GM18502 (cell line): ENCODE results near the gene SLC22A5.
"Not testable (repeated sequence)": the region's sequence is repeated elsewhere in the genome, so short reads cannot be mapped to it uniquely, and the experiment has no call there.

Experiments
- ATAC-seq: cut with Tn5 transposase; IDR thresholded peaks from one replicate; pipeline ENCODE4 v1.9.1; 2021; ENCODE audit warnings: mild to moderate bottlenecking; ENCODE audit not compliant: unreplicated experiment, poor library complexity

Gene SLC22A5

DNA sequence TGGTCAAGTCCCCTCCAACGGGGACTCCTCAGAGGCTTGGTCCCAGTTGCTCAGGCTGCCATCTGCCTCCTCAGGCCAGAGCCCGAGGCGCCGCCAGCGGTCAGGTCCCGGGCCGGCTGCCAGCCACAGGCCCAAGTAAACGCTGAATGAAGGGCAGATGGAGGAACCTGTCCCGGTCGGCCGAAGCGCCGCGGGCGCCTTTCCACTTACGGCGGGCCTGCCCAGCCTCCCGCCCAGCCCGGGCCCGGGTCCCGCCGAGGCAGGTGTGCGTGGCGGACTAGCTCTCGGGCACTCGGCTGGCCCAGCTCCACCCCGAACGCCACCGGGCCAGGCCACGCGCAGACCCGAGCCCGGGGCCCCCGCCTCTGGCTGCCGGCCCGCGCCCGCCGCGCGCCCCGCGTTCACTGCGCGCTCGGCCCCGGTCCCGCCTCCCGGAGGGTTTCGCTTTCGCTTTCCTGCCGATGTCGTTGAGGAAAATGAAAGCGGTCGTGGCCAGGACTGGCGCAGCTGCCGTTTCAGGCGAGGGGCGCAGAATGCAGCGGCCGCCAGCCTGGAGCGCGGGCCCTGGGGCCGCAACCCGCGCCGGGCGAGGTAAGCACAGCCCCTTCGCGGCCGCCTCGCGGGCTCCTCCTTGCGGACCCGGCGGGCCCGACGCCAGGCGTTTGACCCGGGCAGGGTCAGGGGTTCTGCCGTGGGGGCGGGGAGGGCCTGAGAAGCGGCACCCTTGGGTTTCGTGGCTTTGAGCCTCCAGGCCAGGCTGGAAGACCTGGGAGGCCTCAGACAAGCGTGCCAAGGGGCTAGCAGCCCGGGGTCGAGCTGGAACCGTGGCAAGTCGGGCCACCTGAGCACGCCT is 41.2 kb downstream of the SLC22A5 start:
- peak; percentile 69 for ATAC-seq

DNA sequence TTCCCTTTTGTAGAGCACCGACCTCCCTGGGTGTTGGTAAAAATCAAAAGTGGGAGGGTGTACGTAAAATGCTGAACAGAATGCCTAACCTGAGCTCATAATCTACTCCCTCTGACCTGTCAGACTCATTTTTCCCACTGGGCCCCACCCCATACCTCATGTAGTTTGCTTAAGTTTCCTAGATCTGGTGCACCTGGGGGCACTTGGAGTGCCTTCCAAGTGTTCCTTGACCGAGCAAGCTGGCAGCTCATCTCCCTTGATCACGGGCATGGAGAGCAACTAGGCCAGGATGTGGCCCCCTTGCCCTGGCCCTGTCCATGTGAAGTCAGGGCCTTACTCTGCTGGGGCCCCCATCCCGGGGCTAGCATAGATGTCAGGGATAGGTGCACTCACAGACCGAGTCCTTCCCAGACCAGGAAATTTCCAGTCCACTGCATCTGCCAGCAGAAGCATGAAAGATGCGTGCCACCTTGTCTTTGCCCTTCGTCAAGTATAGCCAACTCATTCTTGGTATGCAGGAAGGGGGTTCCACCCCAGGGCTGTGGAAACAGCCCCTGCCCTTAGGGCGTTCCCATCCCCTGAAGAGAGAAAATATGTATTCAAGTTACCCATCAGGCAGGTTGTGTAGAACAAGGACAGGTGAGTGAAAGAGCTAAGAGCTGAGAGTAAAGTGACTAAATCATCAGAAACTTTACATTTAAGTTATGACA is 41.9 kb downstream of the SLC22A5 start:
- no peak for ATAC-seq

DNA sequence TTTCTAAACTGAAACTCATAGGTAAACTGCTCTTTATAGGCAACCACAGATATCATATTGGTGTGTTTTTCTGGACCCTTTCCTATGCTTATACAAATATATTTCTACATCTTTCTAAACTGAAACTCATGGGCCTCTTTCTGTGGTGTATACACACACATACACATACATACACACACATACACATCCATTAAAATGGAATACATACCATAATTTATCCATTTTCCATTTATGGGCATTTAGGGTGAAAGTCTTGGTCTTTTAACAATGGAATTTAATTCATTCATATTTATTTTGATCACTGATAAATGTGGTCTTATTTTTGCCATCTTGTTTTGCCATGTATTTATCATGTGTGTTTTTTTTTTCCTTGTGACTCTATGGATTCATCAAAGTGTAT is 44.1 kb downstream of the SLC22A5 start:
- ATAC-seq = no peak

DNA sequence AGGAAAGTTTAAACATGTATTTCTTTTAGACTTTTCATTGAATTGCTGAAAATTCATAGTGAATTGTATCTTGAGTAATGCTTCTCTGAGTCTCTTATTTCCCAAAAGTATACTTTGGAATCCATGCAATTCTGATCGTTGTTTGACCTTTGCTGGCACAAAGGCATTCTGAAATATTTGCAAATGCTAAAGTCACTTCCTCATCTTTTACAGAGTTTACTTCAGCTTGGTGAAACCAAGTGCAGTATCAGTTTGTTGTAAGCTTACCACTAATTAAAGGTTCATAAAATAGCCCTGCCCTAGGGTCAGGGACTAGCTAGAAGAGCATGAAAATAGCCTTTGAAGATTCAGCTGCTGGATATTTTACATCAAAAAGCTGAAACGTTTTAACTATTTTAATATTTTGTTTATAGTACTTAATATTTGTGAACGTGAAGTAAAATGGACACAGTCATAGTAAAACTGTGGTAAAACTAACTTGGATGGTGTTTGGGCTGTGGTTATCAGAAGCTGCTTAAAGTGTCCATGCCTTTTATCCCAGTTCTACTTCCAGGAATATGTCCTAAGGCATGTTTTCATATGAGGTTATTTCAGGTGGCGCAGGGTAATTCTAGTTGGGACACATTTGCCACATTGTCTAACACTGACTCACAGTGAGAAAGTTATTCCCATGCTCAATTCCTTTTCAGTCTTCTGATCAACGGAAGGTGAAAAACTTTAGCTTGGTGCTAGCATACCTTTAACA is 45.3 kb downstream of the SLC22A5 start:
- peak; percentile 25 for ATAC-seq

DNA sequence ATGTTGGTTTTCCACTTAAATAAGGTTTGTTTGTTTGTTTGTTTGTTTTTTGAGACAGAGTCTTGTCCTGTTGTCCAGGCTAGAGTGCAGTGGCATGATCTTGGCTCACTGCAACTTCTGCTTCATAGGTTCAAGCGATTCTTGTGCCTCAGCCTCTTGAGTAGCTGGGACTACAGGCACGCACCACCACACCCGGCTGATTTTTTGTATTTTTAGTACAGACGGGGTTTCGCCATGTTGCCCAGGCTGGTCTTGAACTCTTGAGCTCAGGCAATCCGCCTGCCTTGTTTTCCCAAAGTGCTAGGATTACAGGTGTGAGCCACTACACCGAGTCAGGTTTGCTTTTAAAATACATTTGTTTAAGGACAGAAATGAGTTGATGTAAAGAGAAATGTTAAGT is 46.0 kb downstream of the SLC22A5 start:
- ATAC-seq = not testable (repeated sequence)

DNA sequence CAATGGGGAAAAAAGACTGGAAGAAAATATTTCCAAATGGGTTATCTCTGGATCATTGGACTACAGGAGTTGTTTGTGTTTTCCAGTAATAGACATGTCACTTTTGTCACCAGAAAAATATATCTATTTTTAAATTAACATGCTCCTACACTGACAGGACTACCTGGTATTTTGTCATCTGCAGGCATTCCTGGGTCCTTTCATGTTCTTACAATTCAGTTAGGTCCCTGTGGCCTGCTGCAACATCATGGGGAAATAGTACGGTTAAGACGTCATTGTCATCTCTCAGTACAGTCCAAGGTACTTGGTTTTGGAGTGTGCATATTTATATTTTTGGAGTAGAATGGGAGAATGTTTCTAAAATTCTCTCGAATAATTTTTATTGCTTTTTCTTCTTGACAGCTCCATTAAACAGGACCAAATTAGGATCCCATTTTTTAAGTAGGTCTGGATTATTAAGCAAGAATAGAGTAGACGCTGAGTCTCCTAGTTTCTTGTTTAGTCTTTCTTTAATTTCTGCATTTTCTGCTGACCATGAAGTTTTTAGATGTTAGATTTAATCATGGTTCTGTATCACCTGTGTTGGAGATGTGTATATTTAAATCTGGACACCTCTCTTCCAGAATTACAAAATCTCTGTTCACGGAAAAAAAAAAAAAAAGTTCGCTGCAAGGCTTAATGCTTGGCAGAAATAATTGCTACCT is 46.9 kb downstream of the SLC22A5 start:
- ATAC-seq = no peak

DNA sequence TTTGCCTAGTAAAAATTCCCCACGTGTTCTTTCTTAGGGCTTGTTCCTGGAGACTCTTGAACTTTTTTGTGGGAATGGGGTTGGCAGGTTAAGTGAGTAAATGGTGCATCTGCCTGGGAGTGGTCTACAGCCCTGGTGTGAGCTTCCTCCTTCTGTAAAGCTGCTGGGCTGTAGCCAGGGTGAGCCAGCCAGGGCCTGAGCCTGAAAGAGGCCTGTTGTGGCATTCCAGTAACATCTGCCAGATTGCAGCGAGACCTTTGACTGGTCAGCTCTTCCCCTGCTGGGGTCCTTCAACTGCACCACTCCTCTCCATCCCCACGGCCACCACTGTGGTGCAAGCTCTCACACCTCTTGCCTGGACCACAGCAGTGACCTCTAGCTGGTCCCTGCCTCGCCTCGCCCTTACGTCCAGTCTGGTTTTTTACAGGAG is 47.5 kb downstream of the SLC22A5 start:
- ATAC-seq = no peak

DNA sequence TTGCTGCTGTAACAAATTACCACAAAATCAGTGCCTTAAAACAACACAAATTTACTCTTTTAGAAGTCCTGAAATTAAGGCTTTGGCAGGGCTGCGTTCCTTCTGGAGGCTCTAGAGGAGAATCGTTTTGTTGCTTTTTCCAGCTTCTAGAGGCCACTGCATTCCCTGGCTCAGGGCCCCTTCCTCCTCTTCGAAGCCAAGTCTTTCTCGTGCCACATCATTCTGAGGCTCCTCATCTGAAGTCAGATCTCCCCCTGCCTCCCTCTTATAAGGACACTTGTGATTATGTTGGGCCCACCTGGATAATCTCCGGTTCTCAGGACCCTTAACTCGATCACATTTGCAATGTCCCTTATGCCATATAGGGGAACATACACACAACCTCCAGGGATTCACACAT is 48.0 kb downstream of the SLC22A5 start:
- no peak for ATAC-seq

DNA sequence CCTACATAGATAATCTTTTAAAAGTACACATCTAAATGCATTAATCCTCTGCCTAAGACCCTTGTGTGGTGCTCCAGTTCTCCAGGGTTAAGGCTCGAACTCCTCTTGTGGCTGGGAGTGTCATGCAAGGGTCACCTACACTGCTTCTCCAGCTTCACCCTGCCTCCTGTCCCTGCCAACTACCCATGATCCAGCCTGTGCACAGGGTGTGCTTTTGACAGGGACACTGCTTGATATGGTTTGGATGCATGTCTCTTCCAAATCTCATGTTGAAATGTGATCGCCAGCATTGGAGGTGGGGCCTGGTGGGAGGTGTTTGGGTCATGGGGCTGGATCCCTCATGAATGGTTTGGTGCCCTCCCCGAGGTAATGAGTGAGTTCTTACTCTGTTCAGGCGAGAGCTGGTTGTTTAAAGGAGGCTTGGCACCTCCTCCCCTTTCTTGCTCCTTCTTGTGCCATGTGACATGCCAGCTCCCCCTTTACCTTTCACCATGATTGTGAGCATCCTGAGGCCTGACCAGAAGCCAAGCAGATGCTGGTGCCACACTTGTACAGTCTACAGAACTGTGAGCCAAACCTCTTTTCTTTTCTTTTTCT is 48.5 kb downstream of the SLC22A5 start:
- no peak for ATAC-seq

DNA sequence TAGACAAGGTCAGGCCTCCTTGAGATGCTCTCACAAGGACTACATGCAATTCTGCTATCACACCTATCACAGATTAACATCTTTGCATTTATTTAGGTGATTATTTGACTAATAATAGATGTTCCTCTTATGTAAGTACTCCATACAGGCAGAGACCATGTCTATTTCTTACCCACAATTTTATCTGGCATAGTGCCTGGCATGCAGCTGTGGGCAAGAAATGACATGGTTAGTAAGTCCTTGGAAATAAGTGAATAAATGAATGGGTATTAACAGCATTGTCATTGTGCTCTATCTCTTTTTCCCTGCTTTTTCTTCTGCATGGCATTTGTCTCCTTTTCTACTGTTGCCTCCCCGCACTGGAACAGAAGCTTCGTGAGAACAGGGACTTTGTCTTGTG is 49.4 kb downstream of the SLC22A5 start:
- no peak for ATAC-seq

DNA sequence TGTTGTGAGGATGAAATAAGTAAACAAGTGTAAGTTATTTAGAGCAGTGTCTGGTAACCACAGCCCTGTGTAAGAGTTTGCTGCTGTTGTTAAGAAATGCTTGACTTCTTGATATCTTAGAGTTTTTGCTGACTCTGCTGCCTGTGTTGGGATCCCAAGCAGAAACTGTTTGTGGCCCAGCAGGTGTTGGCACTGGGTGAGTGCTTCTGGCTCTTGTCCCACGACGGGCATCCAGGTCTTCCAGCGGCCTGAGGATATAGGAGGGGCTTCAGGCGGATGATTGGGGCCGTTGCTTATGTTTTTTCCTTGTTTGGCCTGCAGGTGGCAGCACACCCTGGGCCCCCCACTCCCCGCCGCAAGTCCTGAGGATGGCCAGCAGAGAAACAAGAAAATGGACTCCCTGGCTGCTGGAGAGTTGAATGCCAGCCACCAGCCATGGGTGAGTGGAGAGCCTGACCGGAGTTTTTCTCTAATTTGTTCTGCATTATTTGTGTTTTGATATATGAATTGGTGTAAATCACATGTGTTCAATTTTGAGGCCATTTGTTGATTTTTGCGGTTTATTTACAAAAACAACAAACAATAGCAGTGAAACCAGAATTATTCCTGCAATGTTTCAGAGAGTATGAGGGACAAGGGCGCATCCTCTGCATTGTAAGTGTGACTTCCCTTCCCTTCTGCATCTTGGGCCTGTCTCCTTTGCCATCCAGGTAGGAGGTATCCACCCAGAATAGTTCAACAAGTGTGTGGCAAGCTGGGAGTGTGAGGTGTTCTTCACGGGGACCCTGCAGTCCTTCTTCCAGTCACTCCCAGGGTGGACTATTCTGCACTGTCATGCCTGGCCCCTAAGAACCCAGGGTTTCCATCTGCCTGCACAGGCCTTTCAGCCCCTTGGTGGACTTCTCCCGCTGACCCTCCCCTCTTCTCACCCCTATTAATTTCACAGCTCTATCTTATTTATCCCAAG is 50.3 kb downstream of the SLC22A5 start:
- no peak for ATAC-seq

DNA sequence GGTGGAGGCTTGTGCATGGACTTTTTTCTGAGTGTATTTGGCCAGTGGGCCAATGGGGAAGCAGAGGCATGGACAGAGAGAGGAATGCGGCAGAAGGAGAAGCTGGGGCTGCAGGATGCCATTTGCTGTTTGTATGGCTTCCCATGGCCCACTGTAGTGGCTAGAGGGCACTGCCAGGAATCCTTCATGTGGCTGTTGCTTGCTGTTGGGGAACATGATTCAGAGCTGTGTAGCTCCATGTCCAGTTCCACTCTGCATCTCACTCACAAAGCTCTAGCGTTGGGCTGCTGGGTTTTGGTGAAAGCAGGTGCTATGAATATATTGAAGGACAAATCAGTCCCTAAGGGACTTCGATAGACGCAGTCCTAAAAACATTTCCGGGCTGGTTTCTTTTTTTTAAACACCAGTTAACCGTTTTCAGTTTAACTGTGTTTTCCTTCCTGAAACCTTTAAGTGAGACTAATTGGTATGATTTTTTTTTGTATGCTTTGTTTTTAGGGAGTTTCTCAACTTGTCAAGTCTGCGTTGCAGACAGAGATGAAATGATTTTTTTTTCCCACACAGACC is 51.3 kb downstream of the SLC22A5 start:
- ATAC-seq = peak; percentile 43

DNA sequence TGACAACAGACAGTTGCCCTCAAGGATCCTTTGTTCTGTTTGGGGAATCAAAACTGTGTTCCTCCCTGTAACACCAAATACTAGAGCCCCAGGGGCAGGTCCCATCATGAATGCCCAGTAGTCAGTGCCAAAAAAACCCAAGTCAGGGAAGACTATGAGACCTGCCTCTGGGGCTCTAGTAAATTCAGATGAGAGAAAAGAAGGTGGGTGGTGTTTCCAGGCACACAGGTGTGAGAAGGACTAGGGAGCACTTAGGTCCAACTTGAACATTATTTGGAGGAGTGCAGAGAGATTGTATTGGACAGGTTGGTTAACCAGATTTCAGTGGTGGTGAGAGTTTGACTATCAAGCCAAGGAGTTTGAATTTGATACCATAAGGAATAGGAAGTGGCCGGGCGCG is 52.0 kb downstream of the SLC22A5 start:
- ATAC-seq = no peak

DNA sequence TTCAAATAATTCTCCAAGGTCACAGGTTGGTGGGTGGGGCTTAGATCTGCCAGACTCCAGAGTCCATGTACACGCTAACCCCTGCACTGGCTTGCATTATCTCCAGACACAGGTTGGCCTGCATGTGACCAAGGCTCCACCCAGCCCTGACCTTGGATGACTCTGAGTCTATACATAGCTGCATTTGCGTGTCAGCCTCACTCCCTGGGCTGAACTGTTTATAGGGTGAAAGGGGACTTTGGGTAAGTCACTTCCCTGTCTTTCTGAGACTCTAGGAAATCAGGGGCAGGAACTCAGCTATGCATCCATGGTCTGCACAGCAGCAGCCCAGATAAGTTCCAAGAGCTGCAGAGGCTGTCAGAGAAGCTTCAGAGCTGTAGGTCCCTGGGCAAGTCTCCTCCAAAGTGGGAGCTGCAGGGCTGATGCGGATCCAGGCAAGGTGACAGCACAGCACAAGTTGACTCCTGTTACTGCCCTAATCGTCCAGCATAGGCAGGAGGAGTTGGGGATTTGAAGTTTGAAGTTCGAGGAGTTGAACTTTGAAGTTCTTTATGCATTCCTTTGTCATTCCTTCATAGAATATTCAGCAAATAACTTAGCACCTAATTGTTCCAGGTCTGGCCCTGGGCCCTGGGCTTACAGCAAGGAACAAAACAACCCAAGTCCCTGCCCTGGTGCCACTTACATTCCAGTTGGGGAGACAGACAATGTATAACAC is 53.4 kb downstream of the SLC22A5 start:
- peak; percentile 40 for ATAC-seq

DNA sequence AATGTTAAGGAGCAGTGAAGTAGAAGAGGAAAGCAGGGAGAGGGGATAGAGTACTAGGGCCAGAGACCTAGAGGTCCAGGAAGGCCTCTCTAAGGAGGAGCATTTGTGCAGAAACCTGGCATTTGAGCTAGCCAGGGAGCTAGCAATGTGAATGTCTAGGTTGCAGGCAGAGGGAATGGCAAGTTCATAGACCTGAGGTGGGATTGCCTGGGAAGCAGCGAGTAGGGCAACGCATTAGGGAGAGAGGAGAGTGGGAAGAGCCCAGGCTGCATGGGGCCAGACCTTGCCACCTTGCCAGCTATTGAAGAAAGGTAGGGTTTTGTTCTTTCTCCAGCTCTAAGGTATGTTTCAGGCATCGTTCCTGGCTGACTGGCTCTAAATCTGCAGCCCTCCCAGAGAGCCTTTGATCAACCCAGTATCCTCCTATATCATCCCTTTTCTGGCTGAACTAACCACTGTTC is 54.0 kb downstream of the SLC22A5 start:
- ATAC-seq = no peak

DNA sequence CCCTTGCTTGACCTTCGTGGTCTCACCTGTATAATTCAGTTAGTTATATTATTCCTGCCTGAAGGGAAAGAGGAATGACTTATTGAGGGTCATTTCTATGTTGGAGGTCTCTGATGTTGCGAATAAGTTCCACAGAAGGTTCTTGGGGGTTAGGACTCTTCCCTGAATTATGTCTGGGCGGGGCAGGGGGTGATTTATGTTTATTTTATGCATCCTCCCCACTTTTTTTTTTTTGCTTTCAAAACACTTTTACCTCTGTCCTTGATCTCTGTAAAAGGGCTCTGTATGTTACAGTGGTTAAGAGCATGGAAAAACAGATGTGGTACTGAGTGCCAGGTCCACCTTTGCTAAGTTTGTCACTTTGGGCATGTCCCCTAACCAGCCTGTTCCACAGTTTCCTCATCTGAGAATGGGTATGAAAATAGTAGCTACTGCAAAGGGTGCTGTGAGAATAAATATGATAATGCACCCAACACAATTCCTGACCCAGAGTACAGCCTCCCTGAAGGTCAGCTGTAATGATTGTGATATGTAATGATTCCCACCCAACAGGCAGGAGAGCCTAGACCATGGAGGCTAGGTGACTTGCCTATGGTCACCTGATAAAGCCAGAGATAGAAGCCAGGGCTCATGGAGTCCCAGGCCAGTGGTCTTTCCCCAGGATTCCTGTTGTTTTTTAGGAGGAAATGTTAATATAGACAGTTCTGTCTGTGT is 54.8 kb downstream of the SLC22A5 start:
- no peak for ATAC-seq
